DND-41 (cell line): ENCODE data around the gene SUMO3.

Experiments
- EZH2 ChIP-seq: IDR thresholded peaks from 3 replicates; pipeline ENCODE4 v1.6.1; 2012; ENCODE audit warnings: borderline replicate concordance, low read depth, mild to moderate bottlenecking, moderate library complexity, low read length, inconsistent platforms; ENCODE audit not compliant: severe bottlenecking
- TF ChIP-seq, protein P1 (sequence below): IDR thresholded peaks from 2 replicates; pipeline ENCODE4 v1.5.1; 2012; ENCODE audit warnings: borderline replicate concordance, low read length, moderate library complexity, mild to moderate bottlenecking; ENCODE audit not compliant: poor library complexity, severe bottlenecking; ENCODE audit errors: extremely low read depth

- TF ChIP-seq, protein P1, sequence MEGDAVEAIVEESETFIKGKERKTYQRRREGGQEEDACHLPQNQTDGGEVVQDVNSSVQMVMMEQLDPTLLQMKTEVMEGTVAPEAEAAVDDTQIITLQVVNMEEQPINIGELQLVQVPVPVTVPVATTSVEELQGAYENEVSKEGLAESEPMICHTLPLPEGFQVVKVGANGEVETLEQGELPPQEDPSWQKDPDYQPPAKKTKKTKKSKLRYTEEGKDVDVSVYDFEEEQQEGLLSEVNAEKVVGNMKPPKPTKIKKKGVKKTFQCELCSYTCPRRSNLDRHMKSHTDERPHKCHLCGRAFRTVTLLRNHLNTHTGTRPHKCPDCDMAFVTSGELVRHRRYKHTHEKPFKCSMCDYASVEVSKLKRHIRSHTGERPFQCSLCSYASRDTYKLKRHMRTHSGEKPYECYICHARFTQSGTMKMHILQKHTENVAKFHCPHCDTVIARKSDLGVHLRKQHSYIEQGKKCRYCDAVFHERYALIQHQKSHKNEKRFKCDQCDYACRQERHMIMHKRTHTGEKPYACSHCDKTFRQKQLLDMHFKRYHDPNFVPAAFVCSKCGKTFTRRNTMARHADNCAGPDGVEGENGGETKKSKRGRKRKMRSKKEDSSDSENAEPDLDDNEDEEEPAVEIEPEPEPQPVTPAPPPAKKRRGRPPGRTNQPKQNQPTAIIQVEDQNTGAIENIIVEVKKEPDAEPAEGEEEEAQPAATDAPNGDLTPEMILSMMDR: no peak
- no peak for TF ChIP-seq EZH2
These were observed 56.1 kb downstream of the SUMO3 start for GRCh38 chr21:44761747-44762208.
